GM18907 (cell line): Measurements from ENCODE around the gene FBXL16.
"Not testable (repeated sequence)": the region's sequence is repeated elsewhere in the genome, so short reads cannot be mapped to it uniquely, and the experiment has no call there.

ENCODE experiments used
- ATAC-seq: cut with Tn5 transposase; IDR thresholded peaks from one replicate; pipeline ENCODE4 v1.9.1; 2021; ENCODE audit warnings: mild to moderate bottlenecking, moderate library complexity; ENCODE audit not compliant: unreplicated experiment

The FBXL16 gene

GRCh38 chr16:694187-694862 is 11.3 kb downstream of the FBXL16 start:
- ATAC-seq: no peak

- no peak for ATAC-seq
These were observed 11.8 kb downstream of the FBXL16 start for GRCh38 chr16:693766-694165.

GRCh38 chr16:693364-693763 is 12.2 kb downstream of the FBXL16 start:
- no peak for ATAC-seq

- no peak for ATAC-seq
These were observed 13.1 kb downstream of the FBXL16 start for GRCh38 chr16:692356-693108.

GRCh38 chr16:691242-691641 is 14.4 kb downstream of the FBXL16 start:
- ATAC-seq: not testable (repeated sequence)

- no peak for ATAC-seq
These were observed 16.3 kb downstream of the FBXL16 start for GRCh38 chr16:689175-689897.

- ATAC-seq: no peak
These were observed 18.1 kb downstream of the FBXL16 start for GRCh38 chr16:687499-687898.

- no peak for ATAC-seq
These were observed 18.9 kb downstream of the FBXL16 start for GRCh38 chr16:686459-687260.

GRCh38 chr16:685967-686366 is 19.6 kb downstream of the FBXL16 start:
- ATAC-seq: no peak

- no peak for ATAC-seq
These were observed 20.5 kb downstream of the FBXL16 start for GRCh38 chr16:684961-685696.

GRCh38 chr16:684071-684794 is 21.4 kb downstream of the FBXL16 start, which contains the start of gene JMJD8:
Gene JMJD8 (minus strand): TSS chr16:684334. CDS start chr16:684319, 15 bp downstream.
- peak; percentile 59 for ATAC-seq

- ATAC-seq: no peak
These were observed 22.1 kb downstream of the FBXL16 start for GRCh38 chr16:683396-684070.

- no peak for ATAC-seq
These were observed 22.9 kb downstream of the FBXL16 start for GRCh38 chr16:682493-683395.

- ATAC-seq: no peak
These were observed 23.7 kb downstream of the FBXL16 start for GRCh38 chr16:681746-682427.

GRCh38 chr16:680967-681745 is 24.4 kb downstream of the FBXL16 start:
- ATAC-seq: no peak

- ATAC-seq: no peak
These were observed 25.0 kb downstream of the FBXL16 start for GRCh38 chr16:680625-680945.
